HG03196 (cell line): ENCODE results near the gene SNPH.
"Not testable (repeated sequence)": the region's sequence is repeated elsewhere in the genome, so short reads cannot be mapped to it uniquely, and the experiment has no call there.

Experiments
- ATAC-seq: cut with Tn5 transposase; IDR thresholded peaks from one replicate; pipeline ENCODE4 v1.9.1; 2021; ENCODE audit not compliant: unreplicated experiment

SNPH gene

GRCh38 chr20:1336699-1337367, 70.7 kb downstream of the SNPH start:
- ATAC-seq, result no peak

- ATAC-seq, result no peak
Measured at GRCh38 chr20:1337441-1337840, 71.3 kb downstream of the SNPH start.

GRCh38 chr20:1338096-1338495, 72.0 kb downstream of the SNPH start:
- no peak for ATAC-seq

- no peak for ATAC-seq
Measured at GRCh38 chr20:1338801-1339200, 72.7 kb downstream of the SNPH start.

- no peak for ATAC-seq
Measured at GRCh38 chr20:1341561-1342265, 75.6 kb downstream of the SNPH start.

- not testable (repeated sequence) for ATAC-seq
Measured at GRCh38 chr20:1343446-1344124, 77.5 kb downstream of the SNPH start.

- no peak for ATAC-seq
Measured at GRCh38 chr20:1345030-1345755, 79.1 kb downstream of the SNPH start.

- ATAC-seq, result no peak
Measured at GRCh38 chr20:1345756-1346093, 79.6 kb downstream of the SNPH start.

GRCh38 chr20:1346315-1346969, 80.3 kb downstream of the SNPH start:
- no peak for ATAC-seq

- ATAC-seq, result no peak
Measured at GRCh38 chr20:1353956-1354355, 87.9 kb downstream of the SNPH start.

- ATAC-seq, result no peak
Measured at GRCh38 chr20:1357921-1358671, 92.0 kb downstream of the SNPH start.
